ENCODE measurements around the gene SOS2.
A peak's percentile ranks its signal among the peaks of the same experiment; 100 is the strongest.

The SOS2 gene

DNA sequence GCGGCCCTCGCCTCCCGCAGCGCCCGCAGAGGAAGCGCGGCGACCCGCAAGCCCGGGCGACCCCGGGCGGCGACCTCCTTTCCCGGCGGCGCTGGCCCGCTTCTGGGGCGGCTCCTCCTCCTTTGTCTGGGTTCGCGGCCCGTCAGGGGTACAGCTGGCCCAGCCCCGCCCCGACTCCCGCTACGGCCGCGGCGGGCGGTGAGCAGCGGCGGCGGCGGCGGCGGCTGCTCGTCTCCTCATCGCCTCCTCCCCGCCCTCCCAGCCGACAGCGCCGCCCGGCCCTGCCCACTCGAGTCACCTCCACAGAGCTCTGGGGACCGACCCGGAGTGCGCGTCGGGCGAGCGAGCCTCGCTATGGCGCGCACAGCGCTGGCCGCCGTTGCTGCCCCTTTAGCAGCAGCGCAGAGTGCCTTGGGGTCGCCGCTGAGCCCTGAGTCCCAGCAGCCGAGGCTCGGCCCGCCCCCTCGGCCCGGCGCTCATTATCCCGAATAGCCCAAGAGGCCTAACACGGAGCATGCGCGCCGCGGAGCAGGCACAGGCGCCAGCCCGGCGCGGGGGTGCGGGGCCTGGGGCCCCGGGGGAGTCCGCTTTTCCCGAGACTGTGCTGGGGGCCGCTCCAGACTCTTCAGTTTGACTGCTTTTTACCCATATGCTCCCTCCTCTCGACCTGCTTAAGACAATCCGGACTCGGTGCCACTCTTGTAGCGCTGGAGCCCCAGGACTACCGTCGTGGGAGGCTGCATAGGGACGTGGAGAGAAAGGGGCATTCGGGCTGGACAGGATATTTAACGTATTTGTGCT lies at the start of gene SOS2:
Gene SOS2, minus strand, starts transcription at position 104 of the 801 bp plus-strand sequence. CDS start 295 bp downstream, outside the sequence.
- DNase-seq, result peak; percentile 66

- DNase-seq, result no peak
Measured at GRCh38 chr14:50272498-50272897, 41.1 kb upstream of the SOS2 start.

GRCh38 chr14:50270932-50271331 lies 39.6 kb upstream of the SOS2 start:
- DNase-seq, result no peak

- no peak for DNase-seq
Measured at GRCh38 chr14:50265029-50265428, 33.7 kb upstream of the SOS2 start.

- no peak for DNase-seq
Measured at GRCh38 chr14:50263321-50263720, 31.9 kb upstream of the SOS2 start.

- no peak for DNase-seq
Measured at GRCh38 chr14:50262865-50263264, 31.5 kb upstream of the SOS2 start.

DNA sequence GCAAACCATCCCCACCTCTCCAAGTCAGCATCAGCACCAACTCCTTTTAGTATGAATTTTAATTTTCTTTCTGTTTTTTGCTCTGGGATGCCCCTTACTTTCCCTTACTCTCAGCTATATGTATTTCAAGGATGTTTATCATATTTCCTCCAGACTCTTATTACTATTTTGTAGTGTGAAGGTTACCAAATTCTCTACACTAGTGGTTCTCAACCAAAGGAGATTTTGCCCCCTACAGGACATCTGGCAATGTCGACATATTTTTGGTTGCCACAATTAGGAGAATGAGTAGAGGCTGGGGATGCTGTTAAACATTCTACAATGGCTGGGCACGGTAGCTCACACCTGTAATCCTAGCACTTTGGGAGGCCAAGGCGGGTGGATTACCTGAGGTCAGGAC lies 29.1 kb upstream of the SOS2 start:
- DNase-seq, result peak; percentile 1

DNA sequence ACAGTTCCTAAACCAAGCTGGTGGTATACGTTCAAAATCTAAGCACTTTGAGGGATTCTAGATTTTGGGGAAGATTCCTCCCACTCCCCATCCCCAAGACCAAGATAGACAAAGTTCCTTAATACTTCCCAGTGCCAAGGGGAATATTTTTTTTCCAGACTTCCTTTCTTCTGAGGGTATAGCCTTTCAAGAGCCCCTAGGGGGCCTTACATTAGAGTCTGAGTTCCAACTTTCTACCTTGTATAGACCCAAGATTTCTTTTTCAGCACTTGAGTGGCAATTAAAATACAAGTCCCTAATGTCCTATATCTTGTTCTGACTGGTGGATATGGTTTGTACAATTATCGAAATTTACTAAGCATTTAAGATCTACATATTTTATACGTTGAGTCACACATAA lies 28.7 kb upstream of the SOS2 start:
- no peak for DNase-seq

DNA sequence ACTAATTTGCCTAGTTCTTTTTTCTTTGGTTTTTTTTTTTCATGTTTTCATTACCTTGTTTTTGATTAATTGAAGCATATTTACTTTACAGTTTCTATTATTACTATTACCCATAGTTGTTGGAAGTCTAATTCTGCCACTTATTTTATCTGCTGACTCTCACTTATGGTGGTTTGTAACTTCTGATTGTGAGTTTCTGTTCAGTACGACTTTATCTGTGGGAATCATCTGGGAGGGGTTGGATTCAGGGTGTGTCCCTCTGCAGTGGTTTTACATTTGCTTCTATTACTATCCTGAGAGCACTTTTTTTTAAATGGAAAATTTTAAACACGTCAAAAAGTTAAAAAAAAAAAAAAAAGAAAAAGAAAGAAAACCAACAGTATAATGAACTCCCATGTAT lies 26.4 kb upstream of the SOS2 start:
- no peak for DNase-seq

DNA sequence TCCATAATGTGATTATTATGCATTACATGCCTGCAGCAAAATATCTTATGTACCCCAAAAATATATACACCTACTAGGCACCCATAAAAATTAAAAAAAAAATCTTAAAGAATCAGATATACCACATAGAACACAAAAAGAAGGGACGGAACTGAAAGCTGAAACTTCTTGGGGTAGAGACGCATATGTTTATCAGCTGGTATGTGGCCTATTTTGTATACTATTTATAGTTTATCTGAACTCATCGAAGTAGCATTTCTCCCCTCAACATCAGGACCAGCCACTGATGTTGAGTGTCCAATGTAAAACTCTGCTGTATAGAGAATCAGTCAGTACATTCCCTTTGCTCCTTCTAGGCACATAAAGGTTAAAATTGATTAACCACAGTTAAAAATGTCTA lies 22.9 kb upstream of the SOS2 start:
- no peak for DNase-seq

DNA sequence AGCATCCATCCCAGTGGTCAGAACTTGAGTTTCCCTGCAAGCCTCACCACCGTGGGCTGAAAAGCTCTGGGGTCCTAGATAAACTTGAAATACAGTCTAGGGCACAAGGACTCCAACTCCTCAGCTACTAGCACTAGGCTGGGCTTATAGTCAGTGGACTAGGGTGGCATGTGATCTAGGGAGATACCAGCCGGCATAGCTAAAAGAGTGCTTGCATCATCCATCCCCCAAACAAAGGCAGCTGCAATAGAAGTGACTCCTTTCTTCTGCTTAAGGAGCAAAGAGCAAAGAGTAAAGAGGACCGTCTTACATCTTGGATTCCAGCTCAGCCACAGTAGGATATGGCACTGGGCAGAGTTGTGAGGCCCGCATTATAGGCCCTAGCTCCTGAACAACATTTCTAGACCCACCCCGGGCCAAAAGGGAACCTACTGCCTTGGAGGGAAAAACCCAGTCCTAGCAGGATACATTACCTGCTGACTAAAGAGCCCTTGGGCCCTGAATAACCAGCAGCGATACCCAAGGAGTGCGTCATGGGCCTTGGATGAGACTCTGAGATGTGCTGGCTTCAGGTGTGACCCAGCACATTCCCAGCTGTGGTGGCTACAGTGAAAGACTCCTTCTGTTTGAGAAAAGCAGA lies 17.9 kb upstream of the SOS2 start:
- DNase-seq, result no peak

- no peak for DNase-seq
Measured at GRCh38 chr14:50247245-50247644, 15.9 kb upstream of the SOS2 start.

DNA sequence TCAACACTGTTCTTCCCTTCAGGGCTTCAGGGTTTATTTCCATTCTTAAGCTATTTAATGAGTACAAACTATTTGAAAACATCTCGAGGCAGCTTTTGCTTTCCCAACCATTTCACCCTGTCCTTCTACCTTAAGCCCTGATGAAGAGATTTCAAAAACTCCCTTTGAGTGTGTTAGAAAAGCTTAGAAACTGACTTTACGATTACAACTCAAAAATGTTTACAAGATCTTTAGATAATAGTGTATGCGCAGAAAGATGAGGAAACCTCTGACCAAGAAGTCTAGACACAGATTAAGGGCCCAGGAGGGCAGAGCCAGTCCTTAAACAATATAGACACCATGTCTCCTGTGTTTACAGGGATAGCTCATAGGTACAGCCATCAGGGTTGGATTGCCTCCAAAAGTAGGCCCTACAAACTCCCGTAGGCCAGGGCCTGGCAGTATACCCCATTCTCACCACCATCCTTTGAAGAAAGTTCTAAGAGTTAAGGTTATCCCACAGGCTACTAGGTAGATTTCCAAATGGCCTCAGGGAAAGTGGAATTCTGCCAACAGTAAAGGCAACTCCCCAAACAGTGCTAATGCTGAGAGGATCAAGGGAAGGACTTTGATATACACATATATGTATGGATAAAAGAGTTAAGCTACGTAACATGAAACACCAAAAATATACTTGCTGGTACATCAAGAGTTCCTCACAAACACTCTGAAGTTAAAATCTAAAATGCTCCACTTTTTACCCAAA lies 11.4 kb upstream of the SOS2 start:
- DNase-seq, result no peak

GRCh38 chr14:50242096-50242495 lies 10.7 kb upstream of the SOS2 start:
- no peak for DNase-seq

GRCh38 chr14:50237427-50237826 lies 6.0 kb upstream of the SOS2 start:
- no peak for DNase-seq

DNA sequence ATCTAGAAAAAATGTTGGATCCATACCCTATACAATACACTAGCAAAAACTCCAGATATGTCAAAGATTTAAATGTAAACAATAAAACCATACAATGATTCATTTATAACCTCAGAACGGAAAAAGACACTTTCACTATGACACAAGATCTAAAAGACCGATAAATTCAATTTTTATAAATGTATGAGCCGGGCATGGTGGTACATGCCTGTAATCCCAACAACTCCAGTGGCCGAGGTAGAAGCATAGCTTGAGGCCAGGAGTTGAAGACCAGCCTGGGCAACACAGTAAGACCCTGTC lies 2.5 kb upstream of the SOS2 start:
- DNase-seq, result no peak

DNA sequence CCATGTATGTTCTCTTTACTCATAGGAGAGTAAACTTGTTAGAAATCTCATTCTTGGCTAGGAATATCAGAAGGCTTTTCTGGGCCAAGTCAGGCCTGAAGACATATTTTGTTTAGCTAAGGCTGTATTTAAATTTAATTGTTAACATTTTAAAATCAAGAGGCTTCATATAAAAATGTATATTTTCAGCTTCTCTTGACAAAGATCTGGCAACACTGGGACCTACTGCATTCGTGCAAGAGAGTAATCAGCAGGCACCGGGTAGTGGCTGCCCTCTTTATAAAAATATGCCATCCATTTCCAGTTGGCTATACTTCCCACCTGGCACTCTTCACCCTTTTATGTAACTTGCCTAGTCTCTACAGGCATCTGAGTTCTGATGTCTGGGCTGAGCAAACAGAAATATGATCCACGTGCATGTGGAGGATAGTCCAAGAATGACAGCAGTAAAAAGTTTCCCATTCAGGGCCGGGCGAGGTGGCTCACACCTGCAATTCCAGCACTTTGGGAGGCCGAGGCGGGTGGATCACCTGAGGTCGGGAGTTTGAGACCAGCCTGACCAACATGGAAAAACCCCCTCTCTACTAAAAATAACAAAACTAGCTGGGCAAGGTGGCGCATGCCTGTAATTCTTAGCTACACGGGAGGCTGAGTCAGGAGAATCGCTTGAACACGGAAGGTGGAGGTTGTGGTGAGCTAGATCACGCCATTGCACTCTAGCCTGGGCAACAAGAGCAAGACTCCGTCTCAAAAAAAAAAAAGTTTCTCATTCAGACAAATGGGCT lies 2.0 kb upstream of the SOS2 start:
- DNase-seq, result no peak

DNA sequence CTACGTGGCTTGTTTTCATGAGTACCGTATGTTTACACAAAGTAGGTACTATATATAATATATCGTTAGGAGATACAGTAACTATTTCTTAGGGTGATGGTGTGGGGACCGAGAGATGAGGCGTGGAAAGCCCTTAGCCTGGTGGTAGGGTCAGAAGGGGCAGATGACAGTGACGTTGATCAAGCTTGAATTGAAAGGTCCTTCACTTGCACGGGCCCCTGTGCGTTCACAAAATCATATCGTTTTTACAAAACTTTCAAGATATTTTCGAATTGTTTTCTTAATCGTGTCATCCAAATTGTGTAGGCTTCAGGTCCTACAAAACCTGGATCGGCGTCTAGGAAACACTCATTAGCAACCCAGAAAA lies 881 bp upstream of the SOS2 start:
- no peak for DNase-seq

- DNase-seq, result peak; percentile 11
Measured at GRCh38 chr14:50230701-50231474, 490 bp downstream of the SOS2 start.

DNA sequence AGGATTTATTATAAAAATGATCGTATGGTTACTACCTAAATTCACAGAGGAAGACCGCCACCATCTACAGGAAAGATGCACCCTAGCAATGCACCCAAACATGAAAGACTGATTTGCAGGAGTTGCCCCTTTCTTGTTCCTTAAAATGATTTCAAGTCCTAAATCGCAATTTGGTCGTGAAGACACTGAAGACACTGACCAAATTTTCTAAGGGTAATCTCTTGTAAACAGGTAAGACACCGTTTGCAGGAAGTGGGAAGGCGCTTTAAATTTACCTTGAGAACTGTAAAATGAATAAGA lies 1.0 kb downstream of the SOS2 start:
- DNase-seq, result no peak

GRCh38 chr14:50229681-50230080 lies 1.7 kb downstream of the SOS2 start:
- DNase-seq, result no peak

DNA sequence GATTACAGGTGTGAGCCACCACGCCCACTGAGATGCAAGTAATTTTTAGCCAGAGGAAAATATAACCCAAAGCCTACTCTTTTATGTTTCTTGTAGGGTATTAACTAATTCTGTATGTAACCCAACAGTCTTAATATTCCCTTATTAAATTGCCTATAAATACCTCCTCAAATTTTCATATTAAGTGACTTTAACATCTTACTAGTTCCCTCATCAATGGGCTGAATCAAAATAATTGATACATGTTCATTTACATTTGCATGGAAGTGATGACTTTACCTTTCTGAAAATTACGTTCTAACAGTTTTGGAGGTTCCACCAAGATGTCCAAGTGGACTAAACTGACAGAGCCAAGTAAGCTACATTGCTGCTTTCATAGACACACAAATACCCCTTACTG lies 3.1 kb downstream of the SOS2 start:
- DNase-seq, result no peak

GRCh38 chr14:50225974-50226297 lies 5.4 kb downstream of the SOS2 start:
- DNase-seq, result no peak
